Measurements from ENCODE around the gene CREB5. TPM values are rescaled to one million over a fixed set of nuclear protein-coding genes. Genes with fewer than 3 reads are reported as not detected.

CREB5 gene
- total RNA-seq, 4 donors from 2014 or later: 0.88 to 31.4 (median 15.9) TPM

- peak overlapping the region in 1 of 4 donors; percentile 78 for H3K27ac ChIP-seq
Observed at GRCh38 chr7:28410628-28411531, 1.4 kb upstream of the CREB5 start.

DNA sequence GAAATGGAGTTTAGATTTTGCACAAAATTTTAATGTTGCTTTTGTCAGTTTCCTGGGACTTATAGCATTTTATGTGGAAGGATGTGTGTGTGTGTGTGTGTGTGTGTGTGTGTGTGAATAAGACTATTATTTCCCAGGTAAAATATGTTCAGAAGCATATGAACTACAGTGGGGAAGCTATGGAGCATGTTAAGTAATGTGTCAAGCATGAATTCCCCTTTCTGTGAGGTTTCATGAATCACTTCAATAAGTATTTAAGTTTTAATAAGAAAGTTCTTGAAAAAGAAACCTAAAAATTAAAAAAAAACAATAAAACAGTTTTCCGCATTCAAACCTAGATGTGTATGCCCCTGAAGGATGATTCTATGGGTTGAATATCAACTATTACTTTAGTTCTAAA lies 693 bp downstream of the CREB5 start:
- Histone ChIP-seq H3K27me3 (no peaks in the 10 kb centered on the region), H3K4me3 (no peak overlapping the region), H3K27ac (no peak overlapping the region), H3K4me1 (peaks cover 0 to 17% (median 7%) of the 10 kb centered on the region in 4 donors), H3K9me3 (no peaks in the 10 kb centered on the region), H3K36me3 (no peaks in the 10 kb centered on the region)
- TF ChIP-seq CTCF (IDR thresholded peaks at IDR 0.05) (no peak), POLR2A (IDR thresholded peaks at IDR 0.05) (no peak)
- DNase-seq: no peak

More at GRCh38 chr7:28410628-28411531, 1.4 kb upstream of the CREB5 start:
- H3K4me1 ChIP-seq: peaks cover 0 to 17% (median 7%) of the 10 kb centered on the region in 4 donors
- peak overlapping the region; percentile 3 to 53 (median 51) for H3K4me3 ChIP-seq
- no peaks in the 10 kb centered on the region for H3K36me3 ChIP-seq
- no peak for TF ChIP-seq CTCF (IDR thresholded peaks at IDR 0.05)
- no peak for TF ChIP-seq POLR2A (IDR thresholded peaks at IDR 0.05)
- H3K27me3 ChIP-seq: no peaks in the 10 kb centered on the region
- peak in 2 of 3 donors; percentile 30 to 59 for DNase-seq
- H3K9me3 ChIP-seq: no peaks in the 10 kb centered on the region

DNA sequence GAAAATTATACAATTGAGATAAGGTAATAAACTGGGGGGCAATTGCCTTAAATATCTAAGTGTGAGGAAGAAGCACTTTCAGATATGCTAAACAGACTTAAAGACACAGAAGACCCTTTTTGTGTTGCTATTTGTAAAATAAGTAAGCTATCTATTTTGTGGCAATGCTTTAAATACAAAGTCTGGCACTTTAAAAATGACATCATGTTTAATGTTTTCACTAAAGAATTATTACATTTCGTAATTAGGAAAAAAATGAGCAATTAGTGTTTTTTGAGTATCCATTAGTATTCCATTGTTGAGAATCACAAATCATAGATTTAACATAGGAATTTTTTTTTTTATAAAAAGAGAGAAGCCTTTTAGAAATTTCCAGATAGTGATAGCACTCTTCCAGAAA lies 2.1 kb downstream of the CREB5 start:
- Histone ChIP-seq H3K27ac (no peak overlapping the region), H3K9me3 (no peaks in the 10 kb centered on the region), H3K4me1 (peaks cover 0 to 15% (median 7%) of the 10 kb centered on the region in 4 donors), H3K4me3 (no peak overlapping the region), H3K27me3 (no peaks in the 10 kb centered on the region), H3K36me3 (no peaks in the 10 kb centered on the region)
- no peak for TF ChIP-seq POLR2A (IDR thresholded peaks at IDR 0.05)
- TF ChIP-seq CTCF (IDR thresholded peaks at IDR 0.05): no peak
- DNase-seq: no peak

- Histone ChIP-seq H3K9me3 (no peaks in the 10 kb centered on the region), H3K4me1 (no peaks in the 10 kb centered on the region), H3K4me3 (no peak overlapping the region), H3K36me3 (no peaks in the 10 kb centered on the region), H3K27ac (no peak overlapping the region), H3K27me3 (no peaks in the 10 kb centered on the region)
- TF ChIP-seq POLR2A (IDR thresholded peaks at IDR 0.05): no peak
- TF ChIP-seq CTCF (IDR thresholded peaks at IDR 0.05): no peak
- DNase-seq: no peak
Observed at GRCh38 chr7:28417321-28417940, 5.1 kb downstream of the CREB5 start.

GRCh38 chr7:28418311-28418710 lies 6.0 kb downstream of the CREB5 start:
- H3K9me3 ChIP-seq: no peaks in the 10 kb centered on the region
- no peak for DNase-seq
- H3K4me1 ChIP-seq: no peaks in the 10 kb centered on the region
- no peaks in the 10 kb centered on the region for H3K27me3 ChIP-seq
- no peak overlapping the region for H3K27ac ChIP-seq
- no peaks in the 10 kb centered on the region for H3K36me3 ChIP-seq
- H3K4me3 ChIP-seq: no peak overlapping the region
- TF ChIP-seq POLR2A (IDR thresholded peaks at IDR 0.05) (no peak), CTCF (IDR thresholded peaks at IDR 0.05) (no peak)
